H9 (cell line): ENCODE measurements around the gene BBX. TPM values are rescaled to one million over a fixed set of nuclear protein-coding genes. Genes with fewer than 3 reads are reported as not detected.

Experiments used
- DNase-seq: peaks from one replicate; pipeline ENCODE4 v3.0.0-alpha.2; 2017
- H2AFZ ChIP-seq: one replicate; pipeline ENCODE4 v1.6.1; 2013; ENCODE audit warnings: mild to moderate bottlenecking, low read length, control low read depth, moderate library complexity
- H2AK5ac ChIP-seq: 2 replicates; pipeline ENCODE4 v1.6.1; 2013; ENCODE audit warnings: low read length, control low read depth, mixed read lengths; ENCODE audit not compliant: insufficient read length
- H2BK120ac ChIP-seq: one replicate; pipeline ENCODE4 v1.6.1; 2013; ENCODE audit warnings: low read depth, mild to moderate bottlenecking, low read length, control low read depth, inconsistent platforms; ENCODE audit not compliant: poor library complexity, severe bottlenecking
- H2BK12ac ChIP-seq: 2 replicates; pipeline ENCODE4 v1.6.1; 2013; ENCODE audit warnings: low read length, control low read depth, mixed read lengths, low read depth; ENCODE audit not compliant: insufficient read length
- H2BK15ac ChIP-seq: 2 replicates; pipeline ENCODE4 v1.6.1; 2013; ENCODE audit warnings: low read depth, low read length, control low read depth
- H2BK20ac ChIP-seq: one replicate; pipeline ENCODE4 v1.6.1; 2013; ENCODE audit warnings: low read depth, mild to moderate bottlenecking, low read length, control low read depth, inconsistent platforms; ENCODE audit not compliant: poor library complexity, severe bottlenecking
- H2BK5ac ChIP-seq: 2 replicates; pipeline ENCODE4 v1.6.1; 2013; ENCODE audit warnings: low read length, control low read depth, mixed read lengths; ENCODE audit not compliant: insufficient read length
- H3K14ac ChIP-seq: 2 replicates; pipeline ENCODE4 v1.6.1; 2013; ENCODE audit warnings: low read length, control low read depth; ENCODE audit not compliant: insufficient read depth
- H3K18ac ChIP-seq: 2 replicates; pipeline ENCODE4 v1.6.1; 2013; ENCODE audit warnings: low read depth, mild to moderate bottlenecking, mixed read lengths, low read length, control low read depth; ENCODE audit not compliant: insufficient read length
- H3K23ac ChIP-seq: 2 replicates; pipeline ENCODE4 v1.6.1; 2013; ENCODE audit warnings: low read length, control low read depth, mixed read lengths, low read depth; ENCODE audit not compliant: insufficient read length
- H3K23me2 ChIP-seq: 2 replicates; pipeline ENCODE4 v1.6.1; 2013; ENCODE audit warnings: low read depth, mild to moderate bottlenecking, mixed read lengths, low read length, control low read depth; ENCODE audit not compliant: insufficient read length, poor library complexity, severe bottlenecking
- H3K27ac ChIP-seq: 2 replicates; pipeline ENCODE4 v1.5.1; 2013; ENCODE audit warnings: low read length, control low read depth, mixed read lengths, low read depth; ENCODE audit not compliant: insufficient read length
- H3K27me3 ChIP-seq: 2 replicates; pipeline ENCODE4 v1.6.1; 2013; ENCODE audit warnings: low read length, control low read depth, inconsistent platforms; ENCODE audit not compliant: insufficient read depth
- H3K4ac ChIP-seq: 2 replicates; pipeline ENCODE4 v1.6.1; 2013; ENCODE audit warnings: low read depth, mild to moderate bottlenecking, control low read depth, inconsistent platforms, low read length, moderate library complexity
- H3K4me1 ChIP-seq: 2 replicates; pipeline ENCODE4 v1.6.1; 2013; ENCODE audit warnings: low read length, control low read depth, inconsistent platforms; ENCODE audit not compliant: insufficient read depth
- H3K4me2 ChIP-seq: 2 replicates; pipeline ENCODE4 v1.6.1; 2013; ENCODE audit warnings: low read length, control low read depth, mixed read lengths; ENCODE audit not compliant: insufficient read length, insufficient read depth
- H3K56ac ChIP-seq: 2 replicates; pipeline ENCODE4 v1.6.1; 2013; ENCODE audit warnings: low read depth, mild to moderate bottlenecking, mixed read lengths, low read length, control low read depth; ENCODE audit not compliant: insufficient read length
- H3K79me1 ChIP-seq: 2 replicates; pipeline ENCODE4 v1.6.1; 2013; ENCODE audit warnings: low read depth, mild to moderate bottlenecking, moderate library complexity, low read length, control low read depth, inconsistent platforms; ENCODE audit not compliant: insufficient read depth, poor library complexity, severe bottlenecking
- H3K79me2 ChIP-seq: 2 replicates; pipeline ENCODE4 v1.6.1; 2013; ENCODE audit warnings: low read length, control low read depth, inconsistent platforms; ENCODE audit not compliant: insufficient read depth
- H3K9ac ChIP-seq: 2 replicates; pipeline ENCODE4 v1.6.1; 2013; ENCODE audit warnings: low read length, control low read depth, mixed read lengths; ENCODE audit not compliant: insufficient read length; ENCODE audit errors: extremely low read depth
- H3K9me3 ChIP-seq: one replicate; pipeline ENCODE4 v1.6.1; 2013; ENCODE audit warnings: low read depth, low read length, inconsistent platforms; ENCODE audit not compliant: control insufficient read depth
- H3T11ph ChIP-seq: one replicate; pipeline ENCODE4 v1.6.1; 2013; ENCODE audit warnings: mild to moderate bottlenecking, low read length, control low read depth, inconsistent platforms
- H4K20me1 ChIP-seq: one replicate; pipeline ENCODE4 v1.6.1; 2013; ENCODE audit not compliant: control insufficient read depth, insufficient read length, insufficient read depth
- H4K5ac ChIP-seq: 2 replicates; pipeline ENCODE4 v1.6.1; 2013; ENCODE audit warnings: low read depth, mild to moderate bottlenecking, mixed read lengths, low read length, control low read depth; ENCODE audit not compliant: insufficient read length
- H4K8ac ChIP-seq: replicated peaks from 2 replicates; pipeline ENCODE4 v1.6.1; 2013; ENCODE audit warnings: low read length, control low read depth, mixed read lengths, low read depth; ENCODE audit not compliant: insufficient read length
- H4K91ac ChIP-seq: 2 replicates; pipeline ENCODE4 v1.6.1; 2013; ENCODE audit warnings: low read depth, mild to moderate bottlenecking, moderate library complexity, mixed read lengths, low read length, control low read depth; ENCODE audit not compliant: insufficient read length
- H3K27ac Mint-ChIP-seq, 3 experiments: 2 replicates in 2 of 3; 3 replicates in 1 of 3; pipeline ENCODE4 v1.8.0; 2020 to 2021; ENCODE audit warnings: mixed read lengths in 3 of 3, mild to moderate bottlenecking in 1 of 3, moderate library complexity in 1 of 3
- H3K27me3 Mint-ChIP-seq: 2 replicates; pipeline ENCODE4 v1.8.0; 2021; ENCODE audit warnings: low read depth, mild to moderate bottlenecking, moderate library complexity, mixed read lengths
- H3K36me3 Mint-ChIP-seq, 3 experiments: 2 replicates in 2 of 3; 3 replicates in 1 of 3; pipeline ENCODE4 v1.8.0; 2020 to 2021; ENCODE audit warnings: low read depth in 3 of 3, mixed read lengths in 3 of 3; ENCODE audit not compliant: insufficient read depth in 1 of 3
- H3K4me1 Mint-ChIP-seq, 2 experiments: 2 replicates each; pipeline ENCODE4 v1.8.0; 2020; ENCODE audit warnings: mixed read lengths in 2 of 2
- H3K4me3 Mint-ChIP-seq, 2 experiments: 2 replicates in 1 of 2; 3 replicates in 1 of 2; pipeline ENCODE4 v1.8.0; 2020 to 2021; ENCODE audit warnings: mild to moderate bottlenecking in 2 of 2, mixed read lengths in 2 of 2, moderate library complexity in 1 of 2
- H3K9me3 Mint-ChIP-seq, 2 experiments: 2 replicates in 1 of 2; 3 replicates in 1 of 2; pipeline ENCODE4 v1.8.0; 2020; ENCODE audit warnings: mild to moderate bottlenecking in 2 of 2, mixed read lengths in 2 of 2, moderate library complexity in 1 of 2
- CTCF ChIP-seq: fragments of 200-600 bp; sonication (generic); conservative IDR thresholded peaks from 3 replicates; pipeline ENCODE4 v1.8.0; 2021; ENCODE audit warnings: antibody characterized with exemption, mild to moderate bottlenecking
- WGBS: extraction: QIAGEN DNeasy Blood & Tissue Kit; methylation state at CpG from one replicate; pipeline ENCODE4 v1.1.7; 2013; ENCODE audit warnings: missing lambda C conversion rate, low lambda C conversion rate, mixed read lengths; ENCODE audit not compliant: insufficient read length; ENCODE audit errors: extremely low coverage; 5-methylcytosine and 5-hydroxymethylcytosine counted together
- total RNA-seq: library from RNA; stranded (reverse); gene quantifications from 2 replicates; pipeline ENCODE4 v1.2.1, GENCODE V29; 2021

The BBX gene
- total RNA-seq, 1 experiment from 2014 or later, result 34.8 TPM

- Histone ChIP-seq H3K9ac (no peak overlapping the region), H3K9me3 (no peaks in the 10 kb centered on the region), H3K23ac (no peak overlapping the region), H4K20me1 (no peaks in the 10 kb centered on the region), H4K5ac (no peak overlapping the region), H3K79me2 (no peaks in the 10 kb centered on the region), H3K79me1 (no peaks in the 10 kb centered on the region), H2AFZ (no peak overlapping the region), H2BK120ac (no peak overlapping the region), H3K27ac (no peak overlapping the region), H3K27me3 (no peaks in the 10 kb centered on the region), H2AK5ac (no peak overlapping the region), H3K4me2 (no peak overlapping the region), H3K4ac (no peak overlapping the region), H3K14ac (no peak overlapping the region), H4K91ac (no peak overlapping the region), H2BK5ac (no peak overlapping the region), H3K23me2 (no peaks in the 10 kb centered on the region), H3K4me1 (peaks cover 4% of the 10 kb centered on the region; the same call in 1 of the 2 replicates), H3K18ac (no peak overlapping the region), H4K8ac (no peak overlapping the region), H3K56ac (no peak overlapping the region), H2BK20ac (no peak overlapping the region), H2BK12ac (no peak overlapping the region), H2BK15ac (no peak overlapping the region), H3T11ph (no peak overlapping the region)
- H3K27ac Mint-ChIP-seq, result no peak overlapping the region
- H3K36me3 Mint-ChIP-seq, result peaks cover 0 to 1% (median 0%) of the 10 kb centered on the region in 3 experiments; a peak in 1 of 7 replicates
- TF ChIP-seq CTCF, result no peak
- no peak for DNase-seq
- no peak overlapping the region for H3K4me3 Mint-ChIP-seq
- H3K27me3 Mint-ChIP-seq, result no peaks in the 10 kb centered on the region
- WGBS, result no CpG with 5 or more reads among the region's 3 CpGs
- peaks cover 21 to 25% of the 10 kb centered on the region in 2 experiments for H3K4me1 Mint-ChIP-seq
- no peaks in the 10 kb centered on the region for H3K9me3 Mint-ChIP-seq
These were observed 110.8 kb downstream of the BBX start for GRCh38 chr3:107633327-107634098.
